ENCODE data around the gene SAFB. TPM values are rescaled to one million over a fixed set of nuclear protein-coding genes. Genes with fewer than 3 reads are reported as not detected.

SAFB gene
- polyA plus RNA-seq, 3 donors: 12.2 to 76.6 (median 23.1) TPM

DNA sequence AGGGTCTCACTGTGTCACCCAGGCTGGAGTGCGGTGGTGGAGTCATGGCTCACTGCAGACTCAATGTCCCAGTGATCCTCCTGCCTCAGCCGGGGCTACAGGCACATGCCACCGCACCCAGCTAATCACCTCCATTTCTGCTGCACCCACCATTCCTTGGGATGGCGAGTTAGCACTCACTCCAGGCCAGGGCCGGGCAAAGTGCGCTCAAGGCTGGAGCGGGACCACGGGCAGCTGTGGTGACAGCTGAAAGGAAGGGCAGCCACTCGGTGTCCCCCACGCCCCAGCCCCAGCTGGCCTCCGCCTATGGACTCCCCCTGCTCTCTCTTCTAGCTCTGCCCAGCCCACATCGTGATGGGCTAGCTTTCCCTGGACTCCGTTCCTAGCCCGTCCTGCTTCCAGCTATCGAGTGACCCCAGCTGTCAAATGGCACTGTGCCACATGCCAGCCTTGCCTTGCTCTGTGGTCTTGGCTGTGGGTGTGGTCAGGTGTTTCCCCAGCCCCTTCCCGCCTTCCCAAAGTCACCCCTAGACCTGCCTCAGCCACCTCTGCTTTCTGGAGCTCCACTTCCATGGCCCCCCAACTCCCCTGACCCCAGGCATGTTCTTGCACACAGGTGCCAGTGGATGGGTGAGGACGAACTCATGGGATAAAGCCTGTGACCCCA is 53.4 kb downstream of the SAFB start:
- no peaks in the 10 kb centered on the region for H4K20me1 ChIP-seq (ENCODE audit: insufficient read depth, low read length)
- intact Hi-C loops (cut with micrococcal nuclease): no loop called here

DNA sequence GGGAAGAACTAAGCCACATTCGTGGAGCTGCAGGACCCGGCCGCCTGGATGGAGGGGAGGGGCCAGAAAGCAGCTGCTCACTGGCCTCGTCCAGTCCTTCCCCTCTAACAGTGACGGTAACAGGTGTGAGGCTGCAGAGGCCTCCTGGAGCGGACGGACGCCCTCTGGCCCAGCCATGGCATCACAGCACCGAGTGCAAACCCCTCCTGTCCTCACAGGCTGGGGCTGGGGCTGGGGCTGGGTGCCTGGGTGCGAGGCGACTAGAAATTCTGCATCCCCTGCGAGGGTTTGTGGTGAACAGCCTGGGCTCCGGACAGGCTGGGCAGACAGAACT is 53.9 kb downstream of the SAFB start:
- Histone ChIP-seq H3K9me3 (replicated peaks in 1 of 2; ENCODE audit: control insufficient read depth in 1 of 2, insufficient read depth in 1 of 2, low read length in 2 of 2) (no peaks in the 10 kb centered on the region), H3K4me2 (replicated peaks; ENCODE audit: extremely low read depth, low read length, poor library complexity, severe bottlenecking) (no peak overlapping the region), H3K4me3 (replicated peaks in 1 of 3; ENCODE audit: low read depth in 2 of 3, low read length in 3 of 3) (no peak overlapping the region), H3K79me2 (ENCODE audit: insufficient read depth, low read length) (peaks cover 8% of the 10 kb centered on the region), H2AFZ (ENCODE audit: insufficient read depth, low read depth, low read length, poor library complexity, severe bottlenecking) (no peak overlapping the region), H3K27ac (ENCODE audit: low read depth in 1 of 2, low read length in 2 of 2) (no peak overlapping the region), H3K4me1 (ENCODE audit: control insufficient read depth in 1 of 2, insufficient read depth in 2 of 2, low read length in 2 of 2) (peaks cover 14 to 20% of the 10 kb centered on the region in 2 donors), H3K9ac (ENCODE audit: insufficient read depth, low read length, poor library complexity, severe bottlenecking) (peak overlapping the region; percentile 4), H4K20me1 (ENCODE audit: insufficient read depth, low read length) (no peaks in the 10 kb centered on the region), H3K36me3 (replicated peaks in 1 of 2; ENCODE audit: control insufficient read depth in 1 of 2, insufficient read depth in 2 of 2, low read length in 2 of 2) (peaks cover 0 to 4% of the 10 kb centered on the region in 2 donors), H3K27me3 (ENCODE audit: control insufficient read depth in 2 of 2, insufficient read depth in 2 of 2, low read length in 2 of 2) (no peaks in the 10 kb centered on the region)
- intact Hi-C loops (cut with micrococcal nuclease): no loop called here
- H3K4me1 Mint-ChIP-seq: peaks cover 21% of the 10 kb centered on the region
- H3K9me3 Mint-ChIP-seq: peaks cover 0 to 5% (median 0%) of the 10 kb centered on the region in 7 donors
- H3K4me3 Mint-ChIP-seq: no peak overlapping the region
- no peak for DNase-seq
- H3K27ac Mint-ChIP-seq: peak overlapping the region in 1 of 7 donors; percentile 57
- H3K27me3 Mint-ChIP-seq (ENCODE audit: low read depth in 3 of 3): peaks cover 0 to 5% (median 4%) of the 10 kb centered on the region in 3 donors
- TF ChIP-seq, protein P1, sequence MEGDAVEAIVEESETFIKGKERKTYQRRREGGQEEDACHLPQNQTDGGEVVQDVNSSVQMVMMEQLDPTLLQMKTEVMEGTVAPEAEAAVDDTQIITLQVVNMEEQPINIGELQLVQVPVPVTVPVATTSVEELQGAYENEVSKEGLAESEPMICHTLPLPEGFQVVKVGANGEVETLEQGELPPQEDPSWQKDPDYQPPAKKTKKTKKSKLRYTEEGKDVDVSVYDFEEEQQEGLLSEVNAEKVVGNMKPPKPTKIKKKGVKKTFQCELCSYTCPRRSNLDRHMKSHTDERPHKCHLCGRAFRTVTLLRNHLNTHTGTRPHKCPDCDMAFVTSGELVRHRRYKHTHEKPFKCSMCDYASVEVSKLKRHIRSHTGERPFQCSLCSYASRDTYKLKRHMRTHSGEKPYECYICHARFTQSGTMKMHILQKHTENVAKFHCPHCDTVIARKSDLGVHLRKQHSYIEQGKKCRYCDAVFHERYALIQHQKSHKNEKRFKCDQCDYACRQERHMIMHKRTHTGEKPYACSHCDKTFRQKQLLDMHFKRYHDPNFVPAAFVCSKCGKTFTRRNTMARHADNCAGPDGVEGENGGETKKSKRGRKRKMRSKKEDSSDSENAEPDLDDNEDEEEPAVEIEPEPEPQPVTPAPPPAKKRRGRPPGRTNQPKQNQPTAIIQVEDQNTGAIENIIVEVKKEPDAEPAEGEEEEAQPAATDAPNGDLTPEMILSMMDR (IDR thresholded peaks at IDR 0.05): no peak
- 87% methylated on average over 10 of the region's 13 CpGs for WGBS (ENCODE audit: insufficient coverage)
- peaks cover 2 to 19% of the 10 kb centered on the region in 2 donors for H3K36me3 Mint-ChIP-seq

More for the DNA sequence above, 53.4 kb downstream of the SAFB start:
- H3K27ac ChIP-seq (ENCODE audit: low read depth in 1 of 2, low read length in 2 of 2): no peak overlapping the region
- H3K4me3 ChIP-seq (replicated peaks in 1 of 3; ENCODE audit: low read depth in 2 of 3, low read length in 3 of 3): no peak overlapping the region
- no peak overlapping the region for H3K4me2 ChIP-seq (replicated peaks; ENCODE audit: extremely low read depth, low read length, poor library complexity, severe bottlenecking)
- H3K27me3 ChIP-seq (ENCODE audit: control insufficient read depth in 2 of 2, insufficient read depth in 2 of 2, low read length in 2 of 2): no peaks in the 10 kb centered on the region
- no peak overlapping the region for H2AFZ ChIP-seq (ENCODE audit: insufficient read depth, low read depth, low read length, poor library complexity, severe bottlenecking)
- H3K79me2 ChIP-seq (ENCODE audit: insufficient read depth, low read length): peaks cover 8% of the 10 kb centered on the region
- Mint-ChIP-seq H3K27me3 (ENCODE audit: low read depth in 3 of 3) (peaks cover 0 to under 1% (median 0%) of the 10 kb centered on the region in 3 donors), H3K27ac (peak overlapping the region in 1 of 7 donors; percentile 57), H3K4me3 (no peak overlapping the region), H3K9me3 (peaks cover 0 to 5% (median 0%) of the 10 kb centered on the region in 7 donors), H3K4me1 (peaks cover 17% of the 10 kb centered on the region), H3K36me3 (peaks cover 4 to 23% of the 10 kb centered on the region in 2 donors)
- no peak for DNase-seq
- WGBS (ENCODE audit: insufficient coverage): 83% methylated on average over 14 of the region's 17 CpGs
- TF ChIP-seq, protein P1 (IDR thresholded peaks at IDR 0.05): no peak
- H3K9ac ChIP-seq (ENCODE audit: insufficient read depth, low read length, poor library complexity, severe bottlenecking): no peak overlapping the region
- peaks cover 12 to 17% of the 10 kb centered on the region in 2 donors for H3K4me1 ChIP-seq (ENCODE audit: control insufficient read depth in 1 of 2, insufficient read depth in 2 of 2, low read length in 2 of 2)
- H3K36me3 ChIP-seq (replicated peaks in 1 of 2; ENCODE audit: control insufficient read depth in 1 of 2, insufficient read depth in 2 of 2, low read length in 2 of 2): peaks cover 2 to 9% of the 10 kb centered on the region in 2 donors
- H3K9me3 ChIP-seq (replicated peaks in 1 of 2; ENCODE audit: control insufficient read depth in 1 of 2, insufficient read depth in 1 of 2, low read length in 2 of 2): no peaks in the 10 kb centered on the region

Data from CD14-positive monocyte (primary cell).